ENCODE data around the gene NEDD4L.
A peak's percentile ranks its signal among the peaks of the same experiment; 100 is the strongest.

Gene NEDD4L

GRCh38 chr18:58054041-58054781, 10.2 kb downstream of the NEDD4L start:
- peak; percentile 48 for DNase-seq (ENCODE audit: low spot score)

GRCh38 chr18:58055890-58056558, 12.0 kb downstream of the NEDD4L start:
- DNase-seq (ENCODE audit: low spot score): no peak

- DNase-seq (ENCODE audit: low spot score): no peak
Measured at GRCh38 chr18:58056852-58057251, 12.8 kb downstream of the NEDD4L start.

GRCh38 chr18:58057291-58057965, 13.4 kb downstream of the NEDD4L start:
- no peak for DNase-seq (ENCODE audit: low spot score)

- no peak for DNase-seq (ENCODE audit: low spot score)
Measured at GRCh38 chr18:58058720-58059119, 14.7 kb downstream of the NEDD4L start.

GRCh38 chr18:58060254-58060653, 16.2 kb downstream of the NEDD4L start:
- DNase-seq (ENCODE audit: low spot score): no peak

GRCh38 chr18:58061349-58061748, 17.3 kb downstream of the NEDD4L start:
- no peak for DNase-seq (ENCODE audit: low spot score)

- DNase-seq (ENCODE audit: low spot score): no peak
Measured at GRCh38 chr18:58064406-58064998, 20.5 kb downstream of the NEDD4L start.

GRCh38 chr18:58065956-58066355, 21.9 kb downstream of the NEDD4L start:
- DNase-seq (ENCODE audit: low spot score): no peak

- DNase-seq (ENCODE audit: low spot score): no peak
Measured at GRCh38 chr18:58067601-58068000, 23.6 kb downstream of the NEDD4L start.

- no peak for DNase-seq (ENCODE audit: low spot score)
Measured at GRCh38 chr18:58069099-58069498, 25.1 kb downstream of the NEDD4L start.

- no peak for DNase-seq (ENCODE audit: low spot score)
Measured at GRCh38 chr18:58069721-58070292, 25.8 kb downstream of the NEDD4L start.

GRCh38 chr18:58076052-58076451, 32.0 kb downstream of the NEDD4L start:
- DNase-seq (ENCODE audit: low spot score): no peak

- no peak for DNase-seq (ENCODE audit: low spot score)
Measured at GRCh38 chr18:58077329-58077728, 33.3 kb downstream of the NEDD4L start.

GRCh38 chr18:58078889-58079573, 35.0 kb downstream of the NEDD4L start:
- no peak for DNase-seq (ENCODE audit: low spot score)

GRCh38 chr18:58080451-58080850, 36.4 kb downstream of the NEDD4L start:
- DNase-seq (ENCODE audit: low spot score): no peak

- DNase-seq (ENCODE audit: low spot score): no peak
Measured at GRCh38 chr18:58087928-58088690, 44.1 kb downstream of the NEDD4L start.

GRCh38 chr18:58088691-58089065, 44.7 kb downstream of the NEDD4L start:
- DNase-seq (ENCODE audit: low spot score): no peak

GRCh38 chr18:58091099-58091611, 47.1 kb downstream of the NEDD4L start:
- DNase-seq (ENCODE audit: low spot score): no peak

GRCh38 chr18:58093311-58093803, 49.3 kb downstream of the NEDD4L start:
- DNase-seq (ENCODE audit: low spot score): no peak

- no peak for DNase-seq (ENCODE audit: low spot score)
Measured at GRCh38 chr18:58095222-58095621, 51.2 kb downstream of the NEDD4L start.

Measured in AG20443 (cell line).